Liver (tissue), 9 donors: ENCODE data around the gene SLC10A3. TPM values are rescaled to one million over a fixed set of nuclear protein-coding genes. Genes with fewer than 3 reads are reported as not detected.
A peak's percentile ranks its signal among the peaks of the same experiment; 100 is the strongest.

Experiments used
- DNase-seq: peaks from one replicate; pipeline ENCODE4 v3.0.0-alpha.2; 2017; ENCODE audit warnings: low spot score
- H3K27ac ChIP-seq, 2 donors: one replicate each; pipeline ENCODE4 v1.7.0; 2013; ENCODE audit warnings: inconsistent platforms in 2 of 2, low read length in 2 of 2, control low read depth in 1 of 2, low read depth in 1 of 2, mild to moderate bottlenecking in 1 of 2
- H3K27me3 ChIP-seq, 4 donors: one replicate each; pipeline versions ENCODE4 v1.6.1 to v1.7.0; 2013; ENCODE audit warnings: low read length in 3 of 4, inconsistent platforms in 1 of 4, mild to moderate bottlenecking in 1 of 4, moderate library complexity in 1 of 4; ENCODE audit not compliant: control insufficient read depth in 4 of 4, insufficient read depth in 4 of 4
- H3K36me3 ChIP-seq, 4 donors: one replicate each; pipeline versions ENCODE4 v1.6.1 to v1.7.0; 2013; ENCODE audit warnings: low read length in 3 of 4, mild to moderate bottlenecking in 3 of 4, low read depth in 1 of 4, moderate library complexity in 1 of 4; ENCODE audit not compliant: control insufficient read depth in 4 of 4, insufficient read depth in 3 of 4
- H3K4me1 ChIP-seq, 4 donors: one replicate each; pipeline versions ENCODE4 v1.6.1 to v1.7.0; 2013; ENCODE audit warnings: low read length in 3 of 4, mild to moderate bottlenecking in 3 of 4, moderate library complexity in 1 of 4; ENCODE audit not compliant: control insufficient read depth in 4 of 4, insufficient read depth in 4 of 4
- H3K4me3 ChIP-seq, 3 donors: one replicate each; pipeline versions ENCODE4 v1.6.1 to v1.7.0; 2013; ENCODE audit warnings: low read length in 3 of 3, control low read depth in 1 of 3, low read depth in 1 of 3, mild to moderate bottlenecking in 1 of 3
- H3K9ac ChIP-seq, 2 donors: one replicate each; pipeline ENCODE4 v1.7.0; 2013; ENCODE audit warnings: low read length in 2 of 2, mild to moderate bottlenecking in 2 of 2, moderate library complexity in 2 of 2, control low read depth in 1 of 2, low read depth in 1 of 2
- H3K9me3 ChIP-seq, 4 donors: one replicate each; pipeline versions ENCODE4 v1.6.1 to v1.7.0; 2013; ENCODE audit warnings: low read length in 3 of 4; ENCODE audit not compliant: control insufficient read depth in 4 of 4
- GABPA ChIP-seq, 2 donors: IDR thresholded peaks in 1 of 2; conservative IDR thresholded peaks in 1 of 2; 2 replicates each; pipeline ENCODE4 v1.6.1; 2016; ENCODE audit warnings: antibody characterized with exemption in 2 of 2, mild to moderate bottlenecking in 1 of 2, moderate library complexity in 1 of 2
- NR2F2 ChIP-seq: IDR thresholded peaks from 2 replicates; pipeline ENCODE4 v1.6.1; 2016; ENCODE audit warnings: antibody characterized with exemption
- RAD21 ChIP-seq, 2 donors: IDR thresholded peaks; 2 replicates each; pipeline ENCODE4 v1.6.1; 2016; ENCODE audit warnings: antibody characterized with exemption in 2 of 2, mild to moderate bottlenecking in 2 of 2
- TAF1 ChIP-seq: conservative IDR thresholded peaks from 2 replicates; pipeline ENCODE4 v1.6.1; 2016; ENCODE audit warnings: antibody characterized with exemption, mild to moderate bottlenecking
- YY1 ChIP-seq: IDR thresholded peaks from 2 replicates; pipeline ENCODE4 v1.6.1; 2016; ENCODE audit warnings: antibody characterized with exemption, mild to moderate bottlenecking
- WGBS: extraction: QIAGEN DNeasy Blood & Tissue Kit; methylation state at CpG from one replicate; pipeline ENCODE4 v1.1.7; 2013; 5-methylcytosine and 5-hydroxymethylcytosine counted together
- polyA plus RNA-seq, 2 donors: library from polyadenylated mRNA; stranded (reverse) in 1 of 2; unstranded in 1 of 2; fragments of 200-250 nt in 1 of 2; fragments of >200 nt in 1 of 2; fragmentation: Nextera tagmentation in 1 of 2; extraction: Ambion mirVana in 1 of 2; gene quantifications; one replicate each; pipeline versions ENCODE4 v1.2.1 to v1.2.3, GENCODE V29; 2013 to 2015
- total RNA-seq, 2 donors: library from RNA; depleted of rRNA; stranded (reverse); fragments of >200 nt; gene quantifications; one replicate each; pipeline ENCODE4 v1.2.3, GENCODE V29; 2014
- TF ChIP-seq, protein P1 (sequence below): IDR thresholded peaks from 2 replicates; pipeline ENCODE4 v1.6.1; 2016; ENCODE audit warnings: antibody characterized with exemption
- TF ChIP-seq, protein P2 (sequence below): fragments of 150-350 bp; IDR thresholded peaks from 2 replicates; pipeline ENCODE4 v1.5.1; 2017; ENCODE audit warnings: improper control_type of control experiment, low read depth, low read length; ENCODE audit not compliant: missing input control
- TF ChIP-seq, protein P3 (sequence below): IDR thresholded peaks from 2 replicates; pipeline ENCODE4 v1.6.1; 2016; ENCODE audit warnings: antibody characterized with exemption, mild to moderate bottlenecking
- donor health status: healthy.
- donor health status: healthy.
- donor health status: healthy.
- donor health status: healthy.
- donor health status: healthy.

SLC10A3 gene
- total and polyA plus RNA-seq, 4 donors: 3.2 to 5.6 (median 4.5) TPM

DNA sequence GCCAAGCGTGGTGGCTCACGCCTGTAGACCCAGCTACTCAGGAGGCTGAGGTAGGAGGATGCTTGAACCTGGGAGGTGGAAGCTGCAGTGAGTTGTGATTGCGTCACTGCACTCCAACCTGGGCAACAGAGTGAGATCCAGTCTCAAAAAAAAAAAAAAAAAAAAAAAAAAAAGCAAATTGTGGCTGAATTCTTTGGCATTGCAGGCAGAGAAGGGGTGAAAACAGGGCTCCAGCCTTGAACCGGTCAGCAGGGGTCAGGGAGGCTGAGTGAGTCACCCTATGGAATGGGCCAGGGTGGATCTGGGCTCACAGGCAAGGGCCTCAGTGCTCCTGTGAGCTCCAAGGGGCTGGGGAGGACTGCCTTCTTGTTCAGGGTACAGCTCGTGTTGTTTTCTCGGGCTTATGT is 38.8 kb upstream of the SLC10A3 start:
- H3K4me1 ChIP-seq: peaks cover 0 to 7% (median 2%) of the 10 kb centered on the region in 4 donors
- TF ChIP-seq, protein P1, sequence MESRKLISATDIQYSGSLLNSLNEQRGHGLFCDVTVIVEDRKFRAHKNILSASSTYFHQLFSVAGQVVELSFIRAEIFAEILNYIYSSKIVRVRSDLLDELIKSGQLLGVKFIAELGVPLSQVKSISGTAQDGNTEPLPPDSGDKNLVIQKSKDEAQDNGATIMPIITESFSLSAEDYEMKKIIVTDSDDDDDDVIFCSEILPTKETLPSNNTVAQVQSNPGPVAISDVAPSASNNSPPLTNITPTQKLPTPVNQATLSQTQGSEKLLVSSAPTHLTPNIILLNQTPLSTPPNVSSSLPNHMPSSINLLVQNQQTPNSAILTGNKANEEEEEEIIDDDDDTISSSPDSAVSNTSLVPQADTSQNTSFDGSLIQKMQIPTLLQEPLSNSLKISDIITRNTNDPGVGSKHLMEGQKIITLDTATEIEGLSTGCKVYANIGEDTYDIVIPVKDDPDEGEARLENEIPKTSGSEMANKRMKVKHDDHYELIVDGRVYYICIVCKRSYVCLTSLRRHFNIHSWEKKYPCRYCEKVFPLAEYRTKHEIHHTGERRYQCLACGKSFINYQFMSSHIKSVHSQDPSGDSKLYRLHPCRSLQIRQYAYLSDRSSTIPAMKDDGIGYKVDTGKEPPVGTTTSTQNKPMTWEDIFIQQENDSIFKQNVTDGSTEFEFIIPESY: no peak
- TF ChIP-seq NR2F2: no peak
- TF ChIP-seq TAF1: no peak
- TF ChIP-seq, protein P2, sequence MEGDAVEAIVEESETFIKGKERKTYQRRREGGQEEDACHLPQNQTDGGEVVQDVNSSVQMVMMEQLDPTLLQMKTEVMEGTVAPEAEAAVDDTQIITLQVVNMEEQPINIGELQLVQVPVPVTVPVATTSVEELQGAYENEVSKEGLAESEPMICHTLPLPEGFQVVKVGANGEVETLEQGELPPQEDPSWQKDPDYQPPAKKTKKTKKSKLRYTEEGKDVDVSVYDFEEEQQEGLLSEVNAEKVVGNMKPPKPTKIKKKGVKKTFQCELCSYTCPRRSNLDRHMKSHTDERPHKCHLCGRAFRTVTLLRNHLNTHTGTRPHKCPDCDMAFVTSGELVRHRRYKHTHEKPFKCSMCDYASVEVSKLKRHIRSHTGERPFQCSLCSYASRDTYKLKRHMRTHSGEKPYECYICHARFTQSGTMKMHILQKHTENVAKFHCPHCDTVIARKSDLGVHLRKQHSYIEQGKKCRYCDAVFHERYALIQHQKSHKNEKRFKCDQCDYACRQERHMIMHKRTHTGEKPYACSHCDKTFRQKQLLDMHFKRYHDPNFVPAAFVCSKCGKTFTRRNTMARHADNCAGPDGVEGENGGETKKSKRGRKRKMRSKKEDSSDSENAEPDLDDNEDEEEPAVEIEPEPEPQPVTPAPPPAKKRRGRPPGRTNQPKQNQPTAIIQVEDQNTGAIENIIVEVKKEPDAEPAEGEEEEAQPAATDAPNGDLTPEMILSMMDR: no peak
- TF ChIP-seq YY1: no peak
- TF ChIP-seq, protein P3, sequence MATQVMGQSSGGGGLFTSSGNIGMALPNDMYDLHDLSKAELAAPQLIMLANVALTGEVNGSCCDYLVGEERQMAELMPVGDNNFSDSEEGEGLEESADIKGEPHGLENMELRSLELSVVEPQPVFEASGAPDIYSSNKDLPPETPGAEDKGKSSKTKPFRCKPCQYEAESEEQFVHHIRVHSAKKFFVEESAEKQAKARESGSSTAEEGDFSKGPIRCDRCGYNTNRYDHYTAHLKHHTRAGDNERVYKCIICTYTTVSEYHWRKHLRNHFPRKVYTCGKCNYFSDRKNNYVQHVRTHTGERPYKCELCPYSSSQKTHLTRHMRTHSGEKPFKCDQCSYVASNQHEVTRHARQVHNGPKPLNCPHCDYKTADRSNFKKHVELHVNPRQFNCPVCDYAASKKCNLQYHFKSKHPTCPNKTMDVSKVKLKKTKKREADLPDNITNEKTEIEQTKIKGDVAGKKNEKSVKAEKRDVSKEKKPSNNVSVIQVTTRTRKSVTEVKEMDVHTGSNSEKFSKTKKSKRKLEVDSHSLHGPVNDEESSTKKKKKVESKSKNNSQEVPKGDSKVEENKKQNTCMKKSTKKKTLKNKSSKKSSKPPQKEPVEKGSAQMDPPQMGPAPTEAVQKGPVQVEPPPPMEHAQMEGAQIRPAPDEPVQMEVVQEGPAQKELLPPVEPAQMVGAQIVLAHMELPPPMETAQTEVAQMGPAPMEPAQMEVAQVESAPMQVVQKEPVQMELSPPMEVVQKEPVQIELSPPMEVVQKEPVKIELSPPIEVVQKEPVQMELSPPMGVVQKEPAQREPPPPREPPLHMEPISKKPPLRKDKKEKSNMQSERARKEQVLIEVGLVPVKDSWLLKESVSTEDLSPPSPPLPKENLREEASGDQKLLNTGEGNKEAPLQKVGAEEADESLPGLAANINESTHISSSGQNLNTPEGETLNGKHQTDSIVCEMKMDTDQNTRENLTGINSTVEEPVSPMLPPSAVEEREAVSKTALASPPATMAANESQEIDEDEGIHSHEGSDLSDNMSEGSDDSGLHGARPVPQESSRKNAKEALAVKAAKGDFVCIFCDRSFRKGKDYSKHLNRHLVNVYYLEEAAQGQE: no peak
- H3K9ac ChIP-seq: no peak overlapping the region
- H3K36me3 ChIP-seq: no peaks in the 10 kb centered on the region
- no peaks in the 10 kb centered on the region for H3K27me3 ChIP-seq
- 85% methylated on average over 6 of the region's 6 CpGs for WGBS
- no peak for DNase-seq
- H3K27ac ChIP-seq: no peak overlapping the region
- H3K4me3 ChIP-seq: no peak overlapping the region
- no peaks in the 10 kb centered on the region for H3K9me3 ChIP-seq

DNA sequence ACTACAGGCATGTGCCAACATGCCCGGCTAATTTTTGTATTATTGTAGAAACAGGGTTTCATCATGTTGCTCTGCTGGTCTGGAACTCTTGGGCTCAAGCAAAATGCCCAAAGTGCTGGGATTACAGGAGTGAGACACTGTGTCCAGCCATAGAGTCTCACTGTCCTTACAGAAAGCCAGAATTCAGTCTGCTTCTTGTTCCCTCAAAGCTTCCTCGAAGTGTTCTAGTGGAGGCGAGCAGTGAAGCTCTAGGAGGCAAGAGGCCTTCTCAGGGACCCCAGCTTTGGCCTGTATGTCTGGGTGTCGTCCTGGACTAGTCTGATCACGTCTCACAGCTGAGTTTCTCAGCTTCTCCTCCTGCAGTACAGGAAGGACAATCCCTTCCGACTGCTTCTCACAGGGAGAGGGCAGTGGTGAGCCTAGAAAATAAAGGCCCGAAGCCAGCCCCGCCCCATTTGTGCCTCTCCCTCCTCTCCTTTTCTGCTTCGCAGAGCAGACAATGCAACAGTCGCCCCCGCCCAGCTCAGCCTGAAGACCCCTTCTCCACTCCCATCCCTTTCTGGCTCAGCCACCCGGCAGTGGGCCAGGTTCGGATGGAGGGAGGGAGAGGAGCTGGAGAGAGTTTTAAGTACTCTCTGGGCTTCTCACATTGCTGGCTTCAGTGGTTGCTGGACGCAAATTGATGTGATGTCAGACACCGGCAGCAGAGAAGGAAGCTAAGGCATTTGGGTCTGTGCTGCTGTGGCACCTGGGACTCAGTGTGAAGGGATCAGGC is 36.7 kb upstream of the SLC10A3 start:
- Histone ChIP-seq H3K27ac (peak overlapping the region in 1 of 2 donors; percentile 50), H3K27me3 (no peaks in the 10 kb centered on the region), H3K36me3 (no peaks in the 10 kb centered on the region), H3K4me3 (peak overlapping the region in 1 of 3 donors; percentile 13), H3K9ac (peak overlapping the region in 1 of 2 donors; percentile 53), H3K4me1 (peaks cover 0 to 4% (median 1%) of the 10 kb centered on the region in 4 donors), H3K9me3 (no peaks in the 10 kb centered on the region)
- no peak for TF ChIP-seq NR2F2
- no peak for TF ChIP-seq GABPA (IDR thresholded peaks at IDR 0.05 in 1 of 2, conservative IDR thresholded peaks at IDR 0.05 in 1 of 2)
- TF ChIP-seq, protein P2: peak; percentile 33
- peak; percentile 61 to 69 for TF ChIP-seq RAD21 (IDR thresholded peaks at IDR 0.05)
- 7% methylated on average over 15 of the region's 15 CpGs for WGBS
- peak; percentile 64 for DNase-seq
